AG09309 (cell line): Measurements from ENCODE around the gene DNMT1.
A peak's percentile ranks its signal among the peaks of the same experiment; 100 is the strongest.
"Not testable (repeated sequence)": the region's sequence is repeated elsewhere in the genome, so short reads cannot be mapped to it uniquely, and the experiment has no call there.

Source experiments
- DNase-seq: peaks from one replicate; pipeline ENCODE4 v3.0.0-alpha.2; 2010; ENCODE audit warnings: low read depth
- H3K4me3 ChIP-seq: 2 replicates; pipeline ENCODE4 v1.5.1; 2011; ENCODE audit warnings: mild to moderate bottlenecking, low read depth, low read length, moderate library complexity; ENCODE audit not compliant: control insufficient read depth
- TF ChIP-seq, protein P1 (sequence below): IDR thresholded peaks from 2 replicates; pipeline ENCODE4 v1.5.1; 2011; ENCODE audit warnings: mild to moderate bottlenecking, low read depth, low read length, inconsistent platforms; ENCODE audit not compliant: insufficient read depth, control insufficient read depth; ENCODE audit errors: missing control alignments

Gene DNMT1

DNA sequence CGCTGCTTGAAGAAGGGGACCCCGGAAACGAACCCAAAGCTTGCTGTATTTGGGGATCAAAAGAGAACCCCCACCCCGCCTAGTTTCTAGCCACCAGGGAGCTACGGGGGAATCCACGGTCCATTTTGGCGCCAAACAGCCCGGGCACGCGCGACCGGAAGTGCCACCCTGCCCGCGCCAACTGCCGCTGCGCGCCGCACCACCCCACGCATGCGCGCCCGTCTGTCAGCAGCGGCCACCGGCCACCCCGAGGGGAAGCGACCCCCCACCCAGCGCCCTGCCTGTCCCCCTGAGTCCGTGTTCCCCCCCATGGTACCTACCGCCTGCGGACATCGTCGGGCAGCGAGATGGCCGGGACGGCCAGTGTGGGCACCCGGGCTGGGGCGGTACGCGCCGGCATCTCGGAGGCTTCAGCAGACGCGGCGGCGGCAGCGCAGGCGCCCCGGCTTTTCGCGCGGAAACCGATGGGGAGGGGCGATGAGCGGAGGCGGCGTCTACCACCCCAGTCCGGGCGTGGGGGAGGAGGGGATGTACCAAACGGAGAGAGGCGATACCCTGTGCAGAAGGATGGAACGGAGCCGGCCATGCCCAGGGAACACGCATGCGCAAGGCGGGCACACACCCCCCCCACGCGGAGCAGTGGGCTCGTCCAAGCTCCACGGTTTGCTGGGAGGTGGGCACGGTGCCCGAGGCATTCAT lies at the start of gene DNMT1:
Gene DNMT1 (minus strand): TSS at position 454 of the 699 bp plus-strand sequence. CDS start 54 bp downstream, at position 400.
- peak within 1 kb of the TSS; percentile 73 for H3K4me3 ChIP-seq
- TF ChIP-seq, protein P1, sequence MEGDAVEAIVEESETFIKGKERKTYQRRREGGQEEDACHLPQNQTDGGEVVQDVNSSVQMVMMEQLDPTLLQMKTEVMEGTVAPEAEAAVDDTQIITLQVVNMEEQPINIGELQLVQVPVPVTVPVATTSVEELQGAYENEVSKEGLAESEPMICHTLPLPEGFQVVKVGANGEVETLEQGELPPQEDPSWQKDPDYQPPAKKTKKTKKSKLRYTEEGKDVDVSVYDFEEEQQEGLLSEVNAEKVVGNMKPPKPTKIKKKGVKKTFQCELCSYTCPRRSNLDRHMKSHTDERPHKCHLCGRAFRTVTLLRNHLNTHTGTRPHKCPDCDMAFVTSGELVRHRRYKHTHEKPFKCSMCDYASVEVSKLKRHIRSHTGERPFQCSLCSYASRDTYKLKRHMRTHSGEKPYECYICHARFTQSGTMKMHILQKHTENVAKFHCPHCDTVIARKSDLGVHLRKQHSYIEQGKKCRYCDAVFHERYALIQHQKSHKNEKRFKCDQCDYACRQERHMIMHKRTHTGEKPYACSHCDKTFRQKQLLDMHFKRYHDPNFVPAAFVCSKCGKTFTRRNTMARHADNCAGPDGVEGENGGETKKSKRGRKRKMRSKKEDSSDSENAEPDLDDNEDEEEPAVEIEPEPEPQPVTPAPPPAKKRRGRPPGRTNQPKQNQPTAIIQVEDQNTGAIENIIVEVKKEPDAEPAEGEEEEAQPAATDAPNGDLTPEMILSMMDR: no peak
- DNase-seq: peak; percentile 88

DNA sequence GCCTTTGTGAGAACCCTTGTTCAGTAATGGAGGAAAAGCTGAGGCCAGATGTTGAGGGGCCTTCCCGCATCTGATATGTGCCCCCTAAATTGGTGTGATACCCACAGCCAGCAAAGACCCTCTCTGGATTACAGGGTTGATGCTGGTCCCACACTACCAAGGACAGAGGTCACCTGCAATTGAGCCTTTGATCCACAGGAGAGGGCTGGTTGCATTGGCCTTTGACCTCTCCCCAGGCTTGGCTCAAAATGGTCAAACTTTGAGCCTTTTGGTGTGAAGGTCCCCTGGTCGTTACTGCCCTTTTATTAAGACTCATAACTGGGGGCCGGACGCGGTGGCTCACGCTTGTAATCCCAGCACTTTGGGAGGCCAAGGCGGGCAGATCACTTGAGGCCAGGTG lies 48.9 kb upstream of the DNMT1 start:
- no peak overlapping the region for H3K4me3 ChIP-seq
- no peak for DNase-seq
- TF ChIP-seq, protein P1: no peak

DNA sequence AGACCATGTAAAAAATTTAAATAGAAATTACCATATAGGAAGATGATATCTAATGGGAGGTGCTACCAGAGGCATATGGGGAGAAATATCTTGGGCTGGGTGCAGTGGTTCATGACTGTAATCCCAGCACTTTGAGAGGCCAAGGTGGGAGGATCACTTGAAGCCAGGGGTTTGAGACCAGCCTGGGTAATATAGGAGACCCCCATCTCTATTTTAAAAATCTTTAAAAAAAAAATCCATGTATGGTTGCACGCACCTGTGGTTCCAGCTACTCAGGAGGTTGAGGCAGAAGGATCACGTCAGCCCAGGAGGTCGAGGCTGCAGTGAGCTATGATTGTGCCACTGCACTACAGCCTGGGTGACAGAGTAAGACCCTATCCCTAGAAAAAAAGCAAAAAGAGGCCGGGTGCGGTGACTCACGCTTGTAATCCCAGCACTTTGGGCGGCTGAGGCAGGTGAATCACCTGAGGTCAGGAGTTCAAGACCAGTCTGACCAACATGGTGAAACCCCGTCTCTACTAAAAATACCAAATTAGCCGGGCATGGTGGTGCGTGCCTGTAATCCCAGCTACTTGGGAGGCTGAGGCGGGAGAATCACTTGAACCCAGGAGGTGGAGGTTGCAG lies 47.2 kb upstream of the DNMT1 start:
- not testable (repeated sequence) for DNase-seq, H3K4me3 ChIP-seq

DNA sequence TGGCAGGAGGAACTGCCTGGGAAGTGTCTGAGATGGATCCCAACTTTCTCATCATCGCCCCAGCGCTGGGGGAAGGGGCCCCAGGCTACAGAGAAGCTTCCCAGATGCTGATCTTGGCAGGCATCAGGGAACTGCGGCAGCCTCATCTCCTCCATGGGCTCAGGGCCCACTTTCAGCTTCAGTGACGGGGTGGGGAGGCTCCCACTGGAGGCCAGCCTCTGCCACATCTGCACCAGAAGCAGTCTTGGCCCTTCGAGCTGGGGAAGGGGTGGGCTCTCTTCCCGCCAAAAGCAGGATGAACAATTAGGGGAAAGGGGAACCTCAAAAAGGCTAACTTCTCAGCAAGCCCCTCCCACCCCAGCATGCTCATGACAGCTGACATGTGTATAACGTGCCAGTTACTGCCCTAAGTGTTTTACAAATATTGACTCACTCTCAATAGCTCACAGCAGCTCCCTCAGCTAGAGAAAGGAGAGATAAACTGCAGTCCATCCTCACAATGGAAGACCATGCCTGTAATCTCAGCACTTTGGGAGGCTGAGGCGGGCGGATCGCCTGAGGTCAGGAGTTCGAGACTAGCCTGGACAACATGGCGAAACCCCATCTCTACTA lies 43.5 kb upstream of the DNMT1 start:
- TF ChIP-seq, protein P1: no peak
- no peak for DNase-seq
- no peak overlapping the region for H3K4me3 ChIP-seq

DNA sequence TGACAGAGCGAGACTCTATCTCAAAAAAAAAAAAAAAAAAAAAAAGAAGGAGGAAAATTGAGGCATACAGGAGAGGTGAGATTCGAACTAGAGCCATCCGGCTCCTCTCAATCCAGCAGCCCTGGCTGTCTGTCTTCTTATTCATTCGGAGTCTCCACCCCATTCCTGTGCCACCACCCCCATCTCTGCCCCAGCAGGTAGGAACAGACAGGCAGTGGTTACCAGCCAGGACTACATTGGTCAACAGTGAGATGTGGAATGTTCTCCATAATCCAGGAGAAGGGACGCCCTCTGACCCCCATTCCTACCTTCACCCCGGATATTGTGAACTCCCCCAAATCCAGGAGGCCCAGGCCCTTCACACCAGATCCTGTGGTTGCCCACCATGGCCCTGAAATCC lies 42.9 kb upstream of the DNMT1 start:
- no peak overlapping the region for H3K4me3 ChIP-seq
- TF ChIP-seq, protein P1: no peak
- DNase-seq: no peak

DNA sequence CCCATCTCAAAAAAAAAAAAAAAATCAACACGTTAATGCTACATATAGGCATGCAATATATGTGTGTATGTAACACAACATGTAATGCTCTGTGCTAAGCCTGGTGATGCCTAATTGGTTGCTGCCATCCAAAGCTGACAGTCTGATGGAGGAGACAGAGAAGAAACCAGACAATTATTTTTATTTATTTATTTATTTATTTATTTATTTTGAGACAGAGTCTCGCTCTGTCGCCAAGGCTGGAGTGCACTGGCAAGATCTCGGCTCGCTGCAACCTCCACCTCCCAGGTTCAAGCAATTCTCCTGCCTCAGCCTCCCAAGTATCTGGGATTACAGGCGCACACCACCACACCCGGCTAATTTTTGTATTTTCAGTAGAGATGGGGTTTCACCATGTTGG lies 40.7 kb upstream of the DNMT1 start:
- H3K4me3 ChIP-seq, DNase-seq: not testable (repeated sequence)

DNA sequence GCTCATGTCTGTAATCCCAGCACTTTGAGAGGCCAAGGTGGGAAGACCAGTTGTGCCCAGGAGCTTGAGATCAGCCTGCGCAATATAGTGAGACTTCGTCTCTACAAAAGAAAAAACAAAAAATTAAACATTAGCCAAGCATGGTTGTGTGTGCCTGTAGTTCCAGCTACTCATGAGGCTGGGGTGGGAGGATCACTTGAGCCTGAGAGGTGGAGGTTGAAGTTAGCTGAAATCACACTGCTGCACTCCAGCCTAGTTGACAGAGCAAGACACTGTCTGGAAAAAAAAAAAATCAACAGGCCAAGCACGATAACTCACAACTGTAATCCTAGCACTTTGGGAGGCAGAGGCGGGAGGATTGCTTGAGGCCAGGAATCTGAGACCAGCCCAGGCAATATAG lies 40.2 kb upstream of the DNMT1 start:
- TF ChIP-seq, protein P1: no peak
- no peak overlapping the region for H3K4me3 ChIP-seq
- no peak for DNase-seq

DNA sequence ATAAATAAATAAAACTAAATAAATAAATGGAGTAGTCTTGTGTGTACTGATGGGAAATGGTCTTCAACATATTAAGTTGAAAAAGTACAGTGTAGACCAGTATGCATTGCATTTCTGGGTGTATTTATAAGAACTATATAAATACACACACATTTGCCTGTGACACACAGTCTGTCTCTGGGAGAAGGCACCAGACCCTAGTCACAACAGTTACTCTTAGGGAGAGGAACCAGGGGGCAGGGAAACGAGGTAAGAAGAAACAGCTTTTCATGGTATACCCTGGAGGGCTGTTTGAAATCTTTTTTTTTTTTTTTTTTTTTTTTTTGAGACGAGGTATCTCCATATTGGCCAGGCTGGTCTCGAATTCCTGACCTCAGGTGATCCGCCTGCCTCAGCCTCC lies 39.2 kb upstream of the DNMT1 start:
- DNase-seq: no peak
- no peak overlapping the region for H3K4me3 ChIP-seq
- TF ChIP-seq, protein P1: no peak
